Right lobe of liver (tissue), 6 donors: ENCODE measurements around the gene PTH1R. TPM values are rescaled to one million over a fixed set of nuclear protein-coding genes. Genes with fewer than 3 reads are reported as not detected.

Experiments
- ATAC-seq, 4 donors: fragments of 200-7000 bp; cut with Tn5 transposase; one replicate each; pipeline ENCODE4 v1.9.1; 2020; ENCODE audit warnings: mild to moderate bottlenecking in 4 of 4, moderate library complexity in 4 of 4
- DNase-seq, 3 donors: peaks; one replicate each; pipeline ENCODE4 v3.0.0-alpha.2; 2020
- H3K27ac ChIP-seq, 3 donors: fragments of 200-600 bp; one replicate each; pipeline ENCODE4 v1.8.0; 2022
- H3K27me3 ChIP-seq, 2 donors: fragments of 200-600 bp; one replicate each; pipeline ENCODE4 v1.8.0; 2022
- H3K36me3 ChIP-seq, 4 donors: fragments of 200-600 bp; sonication (generic) in 1 of 4; one replicate each; pipeline versions ENCODE4 v1.5.1 to v1.8.0; 2017 to 2022; ENCODE audit warnings: control low read depth in 1 of 4
- H3K4me1 ChIP-seq, 4 donors: fragments of 200-600 bp; sonication (generic) in 1 of 4; one replicate each; pipeline versions ENCODE4 v1.5.1 to v1.8.0; 2017 to 2022; ENCODE audit warnings: control low read depth in 1 of 4
- H3K4me3 ChIP-seq, 3 donors: fragments of 200-600 bp; one replicate each; pipeline ENCODE4 v1.8.0; 2022
- H3K9me3 ChIP-seq, 4 donors: fragments of 200-600 bp; sonication (generic) in 1 of 4; one replicate each; pipeline versions ENCODE4 v1.5.1 to v1.8.0; 2017 to 2022; ENCODE audit warnings: control low read depth in 1 of 4
- POLR2A ChIP-seq: fragments of 450-650 bp; IDR thresholded peaks from one replicate; pipeline ENCODE4 v1.6.1; 2017; ENCODE audit warnings: antibody characterized with exemption, mild to moderate bottlenecking
- WGBS: methylation state at CpG from one replicate; pipeline ENCODE4 v1.1.6; 2018; ENCODE audit warnings: low coverage, low lambda C conversion rate; ENCODE audit not compliant: insufficient coverage; ENCODE audit errors: missing lambda C conversion rate; 5-methylcytosine and 5-hydroxymethylcytosine counted together
- intact Hi-C, 2 donors: fragments of 100-400 bp; cut with DNase I; formaldehyde crosslinking; loops; one replicate each; pipeline versions ENCODE4 v1.11.2 to v1.14.1; 2022
- total RNA-seq, 6 experiments: library from RNA; depleted of rRNA in 2 of 6; stranded (reverse); fragments of >200 nt in 2 of 6; fragmentation: NEBNext Ultra II Directional in 3 of 6; extraction: Animal tissue kit (Norgen Biotek cat#: 25700) in 3 of 6; gene quantifications; one replicate each; pipeline versions ENCODE4 v1.1.0 to v1.2.4, GENCODE V29; 2016 to 2023
- TF ChIP-seq, protein P1 (sequence below), 4 donors: fragments of 200-600 bp in 3 of 4; fragments of 450-650 bp in 1 of 4; IDR thresholded peaks; one replicate each; pipeline versions ENCODE4 v1.5.1 to v1.8.0; 2016 to 2022; ENCODE audit warnings: antibody characterized with exemption in 4 of 4, mild to moderate bottlenecking in 2 of 4
- donor health status: DM: no; HTN: yes; CAD: no.
- donor health status: DM: no; HTN: no; CAD: no.
- donor health status: DM: no; HTN: no; CAD: no.
- donor health status: DM: no; HTN: yes; CAD: no.
- donor health status: DM: no; HTN: yes; CAD: no.

PTH1R gene
- total RNA-seq, 6 experiments from 2014 or later = 6.1 to 32.5 (median 16.0) TPM

DNA sequence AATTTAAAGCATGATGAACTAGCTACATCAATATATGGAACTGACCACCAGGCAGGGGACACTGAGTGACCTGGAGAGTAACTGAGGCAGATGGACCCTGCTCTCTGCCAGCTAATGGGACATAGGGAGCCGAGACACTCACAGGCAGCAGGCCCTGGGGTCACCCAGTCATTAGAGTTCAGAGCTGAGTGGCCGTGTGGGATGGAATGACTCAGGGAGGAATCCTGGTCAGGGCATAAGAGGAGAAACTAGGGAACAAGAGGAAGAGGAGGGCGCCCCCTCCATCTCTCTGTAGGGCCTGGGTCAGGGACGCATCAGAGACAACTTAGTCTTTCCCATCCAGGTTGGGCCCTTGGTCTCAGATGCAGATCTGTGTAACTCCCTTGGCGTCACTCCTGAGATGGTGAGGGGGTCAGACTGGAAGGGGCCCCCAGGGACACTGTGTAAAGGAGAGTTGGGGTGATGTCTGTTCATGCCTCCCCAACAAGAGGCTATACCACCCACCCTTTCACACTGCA, 59.3 kb downstream of the PTH1R start:
- DNase-seq (no peak), ATAC-seq (no peak)
- no peak for TF ChIP-seq POLR2A
- TF ChIP-seq, protein P1, sequence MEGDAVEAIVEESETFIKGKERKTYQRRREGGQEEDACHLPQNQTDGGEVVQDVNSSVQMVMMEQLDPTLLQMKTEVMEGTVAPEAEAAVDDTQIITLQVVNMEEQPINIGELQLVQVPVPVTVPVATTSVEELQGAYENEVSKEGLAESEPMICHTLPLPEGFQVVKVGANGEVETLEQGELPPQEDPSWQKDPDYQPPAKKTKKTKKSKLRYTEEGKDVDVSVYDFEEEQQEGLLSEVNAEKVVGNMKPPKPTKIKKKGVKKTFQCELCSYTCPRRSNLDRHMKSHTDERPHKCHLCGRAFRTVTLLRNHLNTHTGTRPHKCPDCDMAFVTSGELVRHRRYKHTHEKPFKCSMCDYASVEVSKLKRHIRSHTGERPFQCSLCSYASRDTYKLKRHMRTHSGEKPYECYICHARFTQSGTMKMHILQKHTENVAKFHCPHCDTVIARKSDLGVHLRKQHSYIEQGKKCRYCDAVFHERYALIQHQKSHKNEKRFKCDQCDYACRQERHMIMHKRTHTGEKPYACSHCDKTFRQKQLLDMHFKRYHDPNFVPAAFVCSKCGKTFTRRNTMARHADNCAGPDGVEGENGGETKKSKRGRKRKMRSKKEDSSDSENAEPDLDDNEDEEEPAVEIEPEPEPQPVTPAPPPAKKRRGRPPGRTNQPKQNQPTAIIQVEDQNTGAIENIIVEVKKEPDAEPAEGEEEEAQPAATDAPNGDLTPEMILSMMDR (IDR thresholded peaks at IDR 0.05) = no peak
- Histone ChIP-seq H3K4me1 (peaks cover 0 to 60% (median 35%) of the 10 kb centered on the region in 4 donors), H3K27me3 (no peaks in the 10 kb centered on the region), H3K27ac (peak overlapping the region in 1 of 3 donors; percentile 84), H3K9me3 (no peaks in the 10 kb centered on the region), H3K4me3 (no peak overlapping the region), H3K36me3 (peaks cover 0 to 29% (median 9%) of the 10 kb centered on the region in 4 donors)
- intact Hi-C loops = no loop called here
- 72% methylated on average over 3 of the region's 5 CpGs for WGBS

DNA sequence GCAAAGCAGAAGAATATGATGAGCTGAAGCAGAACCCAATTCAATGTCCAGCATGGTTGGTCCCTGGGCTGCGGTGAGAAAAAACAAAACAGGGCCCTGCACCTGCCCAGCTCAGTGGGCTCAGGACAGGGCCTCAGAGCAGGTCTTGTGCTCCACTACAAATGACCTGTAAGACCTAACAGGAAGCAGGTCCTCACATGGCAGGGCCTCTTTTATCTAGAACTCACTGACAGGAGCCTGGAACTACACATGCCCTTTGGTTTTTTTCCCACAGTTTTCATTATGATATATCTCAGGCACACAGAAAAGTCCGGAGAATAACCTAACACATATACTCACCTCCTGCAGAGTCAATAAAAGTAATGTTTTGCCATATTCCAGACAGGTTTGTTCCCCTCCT, 60.6 kb downstream of the PTH1R start:
- peaks cover 0 to 29% (median 9%) of the 10 kb centered on the region in 4 donors for H3K36me3 ChIP-seq
- intact Hi-C loops = no loop called here
- no peak overlapping the region for H3K4me3 ChIP-seq
- H3K9me3 ChIP-seq = no peaks in the 10 kb centered on the region
- ATAC-seq (no peak), DNase-seq (no peak)
- no peaks in the 10 kb centered on the region for H3K27me3 ChIP-seq
- peak overlapping the region in 1 of 3 donors; percentile 30 for H3K27ac ChIP-seq
- H3K4me1 ChIP-seq = peaks cover 0 to 55% (median 28%) of the 10 kb centered on the region in 4 donors
- no peak for TF ChIP-seq POLR2A
- TF ChIP-seq, protein P1 (IDR thresholded peaks at IDR 0.05) = no peak
- no CpG with 5 or more reads among the region's 2 CpGs for WGBS

DNA sequence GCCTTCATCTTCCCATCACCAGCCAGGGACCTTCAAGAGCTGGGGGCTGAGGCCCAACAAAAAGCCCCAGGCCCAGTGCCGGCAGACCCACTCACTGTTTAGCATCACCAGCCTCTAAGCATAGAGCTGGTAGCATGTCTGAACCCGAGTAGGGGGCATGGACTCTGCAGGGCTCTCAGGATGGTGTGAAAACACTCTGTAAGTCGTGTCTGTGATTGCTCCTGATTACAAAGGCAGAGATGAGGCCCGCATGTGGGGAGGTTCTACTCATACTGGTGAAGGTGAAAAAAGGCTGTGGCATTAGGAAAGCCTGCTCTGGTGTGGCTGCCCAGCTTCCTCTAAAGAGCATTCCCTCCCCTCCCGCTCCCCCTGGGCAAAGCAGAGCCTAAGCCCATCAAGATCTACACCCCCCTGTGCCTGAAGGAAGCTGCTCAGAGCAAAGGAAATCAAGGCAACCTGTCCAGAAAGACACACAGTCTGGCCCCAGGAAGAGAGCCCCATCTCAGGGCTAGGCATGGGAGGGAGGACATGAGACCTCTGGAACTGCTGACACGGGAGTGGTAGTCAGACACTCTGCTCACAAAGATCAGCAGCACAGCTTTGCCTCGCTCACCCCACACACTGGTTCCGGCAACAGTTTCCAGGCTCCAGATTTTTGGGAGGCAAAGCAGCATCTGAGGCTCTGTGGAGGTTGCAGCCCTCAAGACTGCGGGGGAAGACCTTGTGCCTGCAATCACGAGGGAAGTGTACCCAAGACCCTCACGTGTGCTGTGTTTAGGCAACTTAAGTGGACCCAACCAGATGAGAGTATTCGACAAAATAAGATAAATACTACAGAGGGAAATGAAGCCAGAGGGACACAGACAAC, 62.3 kb downstream of the PTH1R start:
- ATAC-seq = no peak
- no peak overlapping the region for H3K27ac ChIP-seq
- TF ChIP-seq POLR2A = no peak
- TF ChIP-seq, protein P1 (IDR thresholded peaks at IDR 0.05) = no peak
- peak in 1 of 3 donors; percentile 38 for DNase-seq
- H3K27me3 ChIP-seq = no peaks in the 10 kb centered on the region
- peaks cover 0 to 29% (median 9%) of the 10 kb centered on the region in 4 donors for H3K36me3 ChIP-seq
- no peak overlapping the region for H3K4me3 ChIP-seq
- no peaks in the 10 kb centered on the region for H3K9me3 ChIP-seq
- H3K4me1 ChIP-seq = peaks cover 0 to 55% (median 29%) of the 10 kb centered on the region in 4 donors
- WGBS = 70% methylated on average over 6 of the region's 12 CpGs
- intact Hi-C loops = no loop called here

- Histone ChIP-seq H3K36me3 (peaks cover 0 to 22% (median 9%) of the 10 kb centered on the region in 4 donors), H3K27ac (peak overlapping the region in 1 of 3 donors; percentile 85), H3K27me3 (no peaks in the 10 kb centered on the region), H3K4me3 (no peak overlapping the region), H3K9me3 (no peaks in the 10 kb centered on the region), H3K4me1 (peaks cover 0 to 55% (median 18%) of the 10 kb centered on the region in 4 donors)
- intact Hi-C loops = no loop called here
- DNase-seq = no peak
- no peak for ATAC-seq
- no peak for TF ChIP-seq POLR2A
- TF ChIP-seq, protein P1 (IDR thresholded peaks at IDR 0.05) = no peak
- WGBS = 96% methylated on average over 3 of the region's 7 CpGs
Measured at GRCh38 chr3:46942076-46942475, 64.6 kb downstream of the PTH1R start.
